Mucosa of stomach (tissue), 1 donor: ENCODE results near the gene DNAAF5.

Experiments
- H3K27me3 ChIP-seq: one replicate; pipeline ENCODE4 v1.7.0; 2013; ENCODE audit warnings: mild to moderate bottlenecking, low read length; ENCODE audit not compliant: control insufficient read depth, insufficient read depth
- H3K36me3 ChIP-seq: one replicate; pipeline ENCODE4 v1.7.0; 2013; ENCODE audit warnings: low read length; ENCODE audit not compliant: control insufficient read depth, insufficient read depth
- H3K4me1 ChIP-seq: one replicate; pipeline ENCODE4 v1.7.0; 2013; ENCODE audit warnings: mild to moderate bottlenecking, low read length; ENCODE audit not compliant: control insufficient read depth, insufficient read depth
- H3K4me3 ChIP-seq: one replicate; pipeline ENCODE4 v1.7.0; 2013; ENCODE audit warnings: low read length
- H3K9ac ChIP-seq: one replicate; pipeline ENCODE4 v1.7.0; 2013; ENCODE audit warnings: mild to moderate bottlenecking, low read length, moderate library complexity
- H3K9me3 ChIP-seq: one replicate; pipeline ENCODE4 v1.7.0; 2013; ENCODE audit warnings: mild to moderate bottlenecking, low read length, moderate library complexity; ENCODE audit not compliant: control insufficient read depth
- donor health status: Pancreatic carcinoma.

DNAAF5 gene

GRCh38 chr7:726084-726853 lies at the start of gene DNAAF5:
Gene DNAAF5, plus strand, starts transcription at chr7:726699. Its CDS starts 22 bp downstream, at chr7:726721.
- Histone ChIP-seq H3K4me3 (peak within 1 kb of the TSS; percentile 63), H3K9me3 (no peaks in the 10 kb centered on the region), H3K36me3 (no peaks in the 10 kb centered on the region), H3K9ac (peak within 1 kb of the TSS; percentile 47), H3K4me1 (peaks cover 22% of the 10 kb centered on the region), H3K27me3 (no peaks in the 10 kb centered on the region)

GRCh38 chr7:676972-677385 lies 49.5 kb upstream of the DNAAF5 start:
- Histone ChIP-seq H3K36me3 (no peaks in the 10 kb centered on the region), H3K27me3 (no peaks in the 10 kb centered on the region), H3K9ac (no peak overlapping the region), H3K9me3 (no peaks in the 10 kb centered on the region), H3K4me3 (no peak overlapping the region), H3K4me1 (no peaks in the 10 kb centered on the region)

GRCh38 chr7:680411-681127 lies 45.9 kb upstream of the DNAAF5 start:
- no peaks in the 10 kb centered on the region for H3K4me1 ChIP-seq
- H3K36me3 ChIP-seq = no peaks in the 10 kb centered on the region

GRCh38 chr7:681551-682307 lies 44.8 kb upstream of the DNAAF5 start:
- no peaks in the 10 kb centered on the region for H3K4me1 ChIP-seq
- no peak overlapping the region for H3K4me3 ChIP-seq
- no peaks in the 10 kb centered on the region for H3K9me3 ChIP-seq
- H3K27me3 ChIP-seq = no peaks in the 10 kb centered on the region
- H3K36me3 ChIP-seq = no peaks in the 10 kb centered on the region
- no peak overlapping the region for H3K9ac ChIP-seq

More at GRCh38 chr7:680411-681127, 45.9 kb upstream of the DNAAF5 start:
- H3K27me3 ChIP-seq = no peaks in the 10 kb centered on the region
- H3K9ac ChIP-seq = no peak overlapping the region
- H3K9me3 ChIP-seq = no peaks in the 10 kb centered on the region
- no peak overlapping the region for H3K4me3 ChIP-seq

GRCh38 chr7:682810-683209 lies 43.7 kb upstream of the DNAAF5 start:
- Histone ChIP-seq H3K9ac (no peak overlapping the region), H3K27me3 (no peaks in the 10 kb centered on the region), H3K9me3 (no peaks in the 10 kb centered on the region), H3K36me3 (no peaks in the 10 kb centered on the region), H3K4me1 (no peaks in the 10 kb centered on the region), H3K4me3 (no peak overlapping the region)

- no peaks in the 10 kb centered on the region for H3K36me3 ChIP-seq
- H3K4me1 ChIP-seq = no peaks in the 10 kb centered on the region
- no peaks in the 10 kb centered on the region for H3K9me3 ChIP-seq
Measured at GRCh38 chr7:683526-684205, 42.8 kb upstream of the DNAAF5 start.

GRCh38 chr7:684416-684815 lies 42.1 kb upstream of the DNAAF5 start:
- no peaks in the 10 kb centered on the region for H3K36me3 ChIP-seq
- no peaks in the 10 kb centered on the region for H3K27me3 ChIP-seq
- no peaks in the 10 kb centered on the region for H3K9me3 ChIP-seq
- no peaks in the 10 kb centered on the region for H3K4me1 ChIP-seq
- no peak overlapping the region for H3K9ac ChIP-seq
- no peak overlapping the region for H3K4me3 ChIP-seq

More at GRCh38 chr7:683526-684205, 42.8 kb upstream of the DNAAF5 start:
- no peak overlapping the region for H3K9ac ChIP-seq
- H3K4me3 ChIP-seq = no peak overlapping the region
- H3K27me3 ChIP-seq = no peaks in the 10 kb centered on the region

GRCh38 chr7:685540-685939 lies 41.0 kb upstream of the DNAAF5 start:
- Histone ChIP-seq H3K9me3 (no peaks in the 10 kb centered on the region), H3K9ac (no peak overlapping the region), H3K4me3 (no peak overlapping the region), H3K27me3 (no peaks in the 10 kb centered on the region), H3K4me1 (no peaks in the 10 kb centered on the region), H3K36me3 (no peaks in the 10 kb centered on the region)

- Histone ChIP-seq H3K36me3 (no peaks in the 10 kb centered on the region), H3K27me3 (no peaks in the 10 kb centered on the region), H3K4me3 (no peak overlapping the region), H3K9ac (no peak overlapping the region), H3K4me1 (no peaks in the 10 kb centered on the region), H3K9me3 (no peaks in the 10 kb centered on the region)
Measured at GRCh38 chr7:690478-691360, 35.8 kb upstream of the DNAAF5 start.

- H3K36me3 ChIP-seq = no peaks in the 10 kb centered on the region
- no peaks in the 10 kb centered on the region for H3K9me3 ChIP-seq
- H3K4me3 ChIP-seq = no peak overlapping the region
Measured at GRCh38 chr7:691361-692045, 35.0 kb upstream of the DNAAF5 start.

More at GRCh38 chr7:691361-692045, 35.0 kb upstream of the DNAAF5 start:
- Histone ChIP-seq H3K27me3 (no peaks in the 10 kb centered on the region), H3K4me1 (no peaks in the 10 kb centered on the region), H3K9ac (no peak overlapping the region)
